HG02870 (cell line): ENCODE results near the gene RGS6.
"Not testable (repeated sequence)": the region's sequence is repeated elsewhere in the genome, so short reads cannot be mapped to it uniquely, and the experiment has no call there.

Source experiments
- ATAC-seq: cut with Tn5 transposase; IDR thresholded peaks from one replicate; pipeline ENCODE4 v1.9.1; 2021; ENCODE audit warnings: mild to moderate bottlenecking, moderate library complexity; ENCODE audit not compliant: unreplicated experiment

The RGS6 gene

DNA sequence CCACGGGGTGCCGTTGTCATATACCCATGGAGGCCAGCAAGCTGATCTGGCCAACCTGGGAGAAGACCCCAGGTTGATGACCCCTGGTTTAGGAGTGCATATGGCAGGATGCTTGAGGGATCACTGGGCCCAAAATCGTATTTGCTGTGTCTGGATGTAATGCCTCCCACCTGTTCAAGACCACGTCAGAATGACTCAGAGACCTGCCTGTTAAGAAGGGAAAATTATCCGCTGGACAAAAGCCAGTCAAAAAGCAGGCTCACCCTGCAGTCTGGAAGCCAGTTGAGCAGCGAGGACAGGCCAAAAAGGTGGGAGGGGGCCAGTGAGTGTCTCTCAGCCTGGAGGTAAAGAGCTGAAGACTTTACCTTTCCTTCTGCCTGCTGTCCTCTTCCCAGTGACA is 512.5 kb downstream of the RGS6 start:
- ATAC-seq = no peak

DNA sequence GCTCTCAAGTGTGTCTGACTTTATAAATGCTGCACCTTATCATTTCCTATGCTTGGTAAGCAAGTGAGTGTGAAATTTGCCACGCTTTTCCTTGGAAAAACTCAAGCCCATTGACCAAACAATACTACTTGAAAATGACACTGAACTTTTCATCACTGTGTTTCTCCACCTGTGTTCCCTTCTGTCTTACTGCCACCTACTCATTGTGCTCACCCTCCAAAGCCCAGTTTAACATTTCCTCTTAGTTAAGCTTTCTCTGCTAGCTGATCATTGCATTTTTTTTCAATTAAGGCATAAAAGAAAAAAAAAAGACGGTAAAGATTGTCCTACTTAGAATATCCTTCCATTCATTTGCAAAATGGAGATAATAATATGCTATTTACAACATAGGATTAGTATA is 516.0 kb downstream of the RGS6 start:
- no peak for ATAC-seq

- ATAC-seq = no peak
These were observed 518.3 kb downstream of the RGS6 start for GRCh38 chr14:72450473-72451044.

GRCh38 chr14:72451054-72451972 is 519.1 kb downstream of the RGS6 start:
- ATAC-seq = peak; percentile 72

DNA sequence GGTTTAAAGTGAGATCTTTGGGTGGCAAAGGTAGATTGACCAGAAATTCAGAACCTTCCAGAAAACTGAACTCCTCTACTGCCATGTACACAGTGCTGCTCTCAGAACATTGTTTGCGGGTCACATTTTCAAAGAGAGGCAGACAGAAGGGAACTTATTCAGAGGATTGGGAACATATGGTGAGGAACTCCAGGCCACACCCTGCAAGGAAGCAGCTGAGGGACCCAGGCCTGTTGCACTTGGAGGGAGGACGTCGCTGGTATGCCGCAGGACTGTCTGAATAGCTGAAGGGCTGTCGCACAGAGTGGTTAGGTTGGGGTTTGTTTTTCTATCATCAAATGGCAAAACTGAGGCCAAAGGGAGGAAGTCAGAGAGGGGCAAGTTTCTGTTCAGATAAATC is 520.5 kb downstream of the RGS6 start:
- ATAC-seq = no peak

- ATAC-seq = no peak
These were observed 522.3 kb downstream of the RGS6 start for GRCh38 chr14:72454388-72455160.

DNA sequence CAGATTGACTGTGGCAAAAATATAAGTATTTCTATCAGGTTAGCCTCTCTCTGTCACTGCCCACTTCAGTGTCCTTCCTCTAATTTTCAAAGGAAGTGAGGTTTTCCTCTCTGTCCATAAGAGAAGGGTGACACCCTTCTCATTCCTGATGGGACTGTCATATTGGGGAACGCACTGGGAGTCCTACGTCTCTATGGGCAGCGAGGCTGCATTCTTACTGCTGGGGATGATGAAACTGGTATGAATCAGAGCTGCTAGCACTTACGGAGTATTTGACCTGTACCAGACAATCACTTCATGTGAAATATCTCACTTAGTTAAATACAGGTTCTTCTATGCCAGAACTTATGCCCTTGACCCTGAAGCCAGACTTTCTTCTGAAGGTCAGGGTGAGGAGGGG is 525.4 kb downstream of the RGS6 start:
- ATAC-seq = no peak

GRCh38 chr14:72462056-72462455 is 529.8 kb downstream of the RGS6 start:
- no peak for ATAC-seq

GRCh38 chr14:72463291-72463866 is 531.1 kb downstream of the RGS6 start:
- no peak for ATAC-seq

DNA sequence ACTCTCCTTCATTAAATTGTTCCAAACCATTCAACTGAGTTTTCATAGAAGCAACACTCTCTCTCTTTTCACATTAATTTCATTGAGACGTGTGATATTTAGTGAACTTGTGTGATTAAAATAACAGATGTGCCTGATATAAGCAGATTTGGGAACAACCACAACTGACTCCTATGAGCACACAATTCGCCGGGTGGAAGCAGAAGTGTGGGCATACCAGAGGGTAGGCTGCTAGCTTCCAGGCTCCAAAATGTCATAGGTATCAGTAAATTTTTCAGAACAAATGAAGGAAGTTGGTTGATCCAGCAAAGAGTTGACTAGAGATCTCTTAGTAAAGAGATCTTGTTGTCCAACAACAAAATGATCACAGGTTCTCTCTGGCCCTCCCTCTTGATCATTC is 532.0 kb downstream of the RGS6 start:
- ATAC-seq = no peak

- no peak for ATAC-seq
These were observed 534.1 kb downstream of the RGS6 start for GRCh38 chr14:72466325-72466724.

- ATAC-seq = no peak
These were observed 539.1 kb downstream of the RGS6 start for GRCh38 chr14:72471346-72471745.

GRCh38 chr14:72472845-72473244 is 540.6 kb downstream of the RGS6 start:
- ATAC-seq = no peak

GRCh38 chr14:72476657-72477499 is 544.6 kb downstream of the RGS6 start:
- peak; percentile 81 for ATAC-seq

GRCh38 chr14:72477578-72477977 is 545.3 kb downstream of the RGS6 start:
- not testable (repeated sequence) for ATAC-seq

GRCh38 chr14:72478471-72478893 is 546.3 kb downstream of the RGS6 start:
- ATAC-seq = no peak

GRCh38 chr14:72479461-72479931 is 547.3 kb downstream of the RGS6 start:
- ATAC-seq = no peak

DNA sequence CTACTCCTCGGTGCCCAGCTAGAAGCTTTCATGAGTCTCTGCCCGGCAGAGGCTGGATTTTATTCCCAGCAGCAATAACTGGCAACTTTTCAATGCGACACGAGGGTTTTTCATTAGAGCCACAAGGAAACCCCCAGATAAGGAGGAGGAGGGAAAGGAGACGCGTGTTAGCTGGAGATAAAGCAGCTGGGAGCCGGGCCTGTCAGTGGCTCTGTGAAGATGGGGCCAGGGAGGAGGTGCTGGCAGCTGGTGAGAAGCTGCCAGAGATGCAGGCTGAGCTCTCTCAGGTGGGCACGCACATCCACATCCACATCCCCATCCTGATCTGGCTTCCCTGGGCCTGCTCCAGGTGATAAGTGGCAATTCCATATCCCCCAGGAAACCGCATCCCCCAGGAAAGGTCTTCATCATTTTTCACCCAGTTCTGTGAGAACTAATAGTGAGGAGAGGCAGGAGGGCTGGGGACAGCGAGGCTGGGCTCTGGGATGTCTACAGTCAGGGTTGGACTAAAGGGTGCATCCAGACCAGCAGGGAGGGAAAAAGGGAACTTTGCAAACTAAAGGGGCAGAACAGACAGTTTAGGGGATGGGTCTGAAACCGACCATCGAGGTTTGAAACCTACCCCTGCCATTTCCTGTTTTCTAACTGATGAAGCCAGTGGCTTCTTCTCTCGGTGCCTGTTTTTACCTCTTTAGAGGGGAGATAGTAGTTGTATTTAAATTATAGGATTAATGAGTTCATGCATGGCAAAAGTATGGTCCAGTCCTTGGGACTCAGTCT is 548.4 kb downstream of the RGS6 start:
- no peak for ATAC-seq

DNA sequence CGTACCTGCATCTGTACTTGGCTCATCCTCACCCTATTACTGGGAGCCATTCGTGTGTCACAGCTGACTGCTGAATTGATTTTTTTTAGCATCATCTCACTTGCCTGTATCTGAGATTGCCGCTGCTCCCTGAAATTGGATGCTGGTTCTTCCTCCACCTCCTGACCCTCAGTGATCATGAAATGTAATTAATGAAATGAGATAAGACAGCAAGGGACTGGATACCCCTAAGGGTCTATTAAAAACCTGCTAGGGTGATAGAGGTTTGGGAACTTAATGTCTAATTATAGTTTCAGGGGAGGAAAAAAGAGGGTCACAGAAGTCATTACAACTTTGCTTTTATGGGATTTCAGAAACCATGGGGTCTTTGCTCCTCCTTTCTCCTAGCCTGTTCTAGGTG is 551.1 kb downstream of the RGS6 start:
- ATAC-seq = no peak
